ENCODE measurements around the gene IKZF4.
"Not testable (repeated sequence)": the region's sequence is repeated elsewhere in the genome, so short reads cannot be mapped to it uniquely, and the experiment has no call there.

Gene IKZF4

GRCh38 chr12:56040963-56041551 is 20.2 kb downstream of the IKZF4 start:
- Histone ChIP-seq H3K27ac (ENCODE audit: low read depth, low read length) (peak overlapping the region; percentile 43; the same call in 1 of the 2 replicates), H3K36me3 (ENCODE audit: control insufficient read depth, insufficient read depth, low read length) (peaks cover 39% of the 10 kb centered on the region), H3K4me3 (ENCODE audit: low read depth, low read length) (peak overlapping the region; percentile 56), H3K9me3 (ENCODE audit: control insufficient read depth, insufficient read depth, low read depth, low read length) (no peaks in the 10 kb centered on the region), H3K27me3 (ENCODE audit: control insufficient read depth, insufficient read depth, low read length) (no peaks in the 10 kb centered on the region), H3K4me1 (ENCODE audit: control insufficient read depth, insufficient read depth, low read length) (peaks cover 8% of the 10 kb centered on the region), H3K9ac (ENCODE audit: low read length) (peak overlapping the region; percentile 54)

- peaks cover 34% of the 10 kb centered on the region for H3K36me3 ChIP-seq (ENCODE audit: control insufficient read depth, insufficient read depth, low read length)
These were observed 20.9 kb downstream of the IKZF4 start, which contains the start of gene RPS26 for GRCh38 chr12:56041552-56042429. TSS of gene RPS26 (plus strand) at chr12:56041918. CDS start at chr12:56042167, 249 bp downstream.

GRCh38 chr12:56042430-56042813 is 21.6 kb downstream of the IKZF4 start:
- peaks cover 13% of the 10 kb centered on the region for H3K4me1 ChIP-seq (ENCODE audit: control insufficient read depth, insufficient read depth, low read length)
- H3K27ac ChIP-seq (ENCODE audit: low read depth, low read length), result peak overlapping the region; percentile 99
- H3K36me3 ChIP-seq (ENCODE audit: control insufficient read depth, insufficient read depth, low read length), result peaks cover 34% of the 10 kb centered on the region
- H3K9ac ChIP-seq (ENCODE audit: low read length), result peak overlapping the region; percentile 99
- H3K4me3 ChIP-seq (ENCODE audit: low read depth, low read length), result peak overlapping the region; percentile 95
- not testable (repeated sequence) for H3K9me3 ChIP-seq (ENCODE audit: control insufficient read depth, insufficient read depth, low read depth, low read length); H3K27me3 ChIP-seq (ENCODE audit: control insufficient read depth, insufficient read depth, low read length)

More at GRCh38 chr12:56041552-56042429, 20.9 kb downstream of the IKZF4 start, which contains the start of gene RPS26:
- no peaks in the 10 kb centered on the region for H3K9me3 ChIP-seq (ENCODE audit: control insufficient read depth, insufficient read depth, low read depth, low read length)
- H3K4me3 ChIP-seq (ENCODE audit: low read depth, low read length), result peak within 1 kb of the TSS; percentile 95
- H3K4me1 ChIP-seq (ENCODE audit: control insufficient read depth, insufficient read depth, low read length), result peaks cover 13% of the 10 kb centered on the region
- no peaks in the 10 kb centered on the region for H3K27me3 ChIP-seq (ENCODE audit: control insufficient read depth, insufficient read depth, low read length)
- peak within 1 kb of the TSS; percentile 99 for H3K27ac ChIP-seq (ENCODE audit: low read depth, low read length)
- peak within 1 kb of the TSS; percentile 99 for H3K9ac ChIP-seq (ENCODE audit: low read length)

- peak overlapping the region; percentile 95 for H3K4me3 ChIP-seq (ENCODE audit: low read depth, low read length)
- peaks cover 13% of the 10 kb centered on the region for H3K4me1 ChIP-seq (ENCODE audit: control insufficient read depth, insufficient read depth, low read length)
These were observed 22.0 kb downstream of the IKZF4 start for GRCh38 chr12:56042843-56043242.

GRCh38 chr12:56046027-56046780 is 25.4 kb downstream of the IKZF4 start:
- Histone ChIP-seq H3K9me3 (ENCODE audit: control insufficient read depth, insufficient read depth, low read depth, low read length) (no peaks in the 10 kb centered on the region), H3K9ac (ENCODE audit: low read length) (no peak overlapping the region), H3K36me3 (ENCODE audit: control insufficient read depth, insufficient read depth, low read length) (peaks cover 34% of the 10 kb centered on the region), H3K4me3 (ENCODE audit: low read depth, low read length) (no peak overlapping the region), H3K4me1 (ENCODE audit: control insufficient read depth, insufficient read depth, low read length) (peaks cover 9% of the 10 kb centered on the region), H3K27ac (ENCODE audit: low read depth, low read length) (no peak overlapping the region), H3K27me3 (ENCODE audit: control insufficient read depth, insufficient read depth, low read length) (no peaks in the 10 kb centered on the region)

More at GRCh38 chr12:56042843-56043242, 22.0 kb downstream of the IKZF4 start:
- H3K27me3 ChIP-seq (ENCODE audit: control insufficient read depth, insufficient read depth, low read length), result no peaks in the 10 kb centered on the region
- H3K9ac ChIP-seq (ENCODE audit: low read length), result peak overlapping the region; percentile 99
- H3K27ac ChIP-seq (ENCODE audit: low read depth, low read length), result peak overlapping the region; percentile 99
- H3K36me3 ChIP-seq (ENCODE audit: control insufficient read depth, insufficient read depth, low read length), result peaks cover 34% of the 10 kb centered on the region
- H3K9me3 ChIP-seq (ENCODE audit: control insufficient read depth, insufficient read depth, low read depth, low read length), result no peaks in the 10 kb centered on the region

GRCh38 chr12:56053407-56053893 is 32.6 kb downstream of the IKZF4 start:
- Histone ChIP-seq H3K27ac (ENCODE audit: low read depth, low read length) (no peak overlapping the region), H3K4me1 (ENCODE audit: control insufficient read depth, insufficient read depth, low read length) (no peaks in the 10 kb centered on the region), H3K27me3 (ENCODE audit: control insufficient read depth, insufficient read depth, low read length) (no peaks in the 10 kb centered on the region), H3K9me3 (ENCODE audit: control insufficient read depth, insufficient read depth, low read depth, low read length) (no peaks in the 10 kb centered on the region), H3K4me3 (ENCODE audit: low read depth, low read length) (no peak overlapping the region), H3K9ac (ENCODE audit: low read length) (no peak overlapping the region), H3K36me3 (ENCODE audit: control insufficient read depth, insufficient read depth, low read length) (no peaks in the 10 kb centered on the region)

GRCh38 chr12:56059964-56060363 is 39.1 kb downstream of the IKZF4 start:
- not testable (repeated sequence) for H3K4me3 ChIP-seq (ENCODE audit: low read depth, low read length); H3K4me1 ChIP-seq (ENCODE audit: control insufficient read depth, insufficient read depth, low read length); H3K27me3 ChIP-seq (ENCODE audit: control insufficient read depth, insufficient read depth, low read length); H3K36me3 ChIP-seq (ENCODE audit: control insufficient read depth, insufficient read depth, low read length); H3K9ac ChIP-seq (ENCODE audit: low read length); H3K27ac ChIP-seq (ENCODE audit: low read depth, low read length); H3K9me3 ChIP-seq (ENCODE audit: control insufficient read depth, insufficient read depth, low read depth, low read length)

- H3K4me1 ChIP-seq (ENCODE audit: control insufficient read depth, insufficient read depth, low read length), result no peaks in the 10 kb centered on the region
- no peak overlapping the region for H3K27ac ChIP-seq (ENCODE audit: low read depth, low read length)
- H3K36me3 ChIP-seq (ENCODE audit: control insufficient read depth, insufficient read depth, low read length), result no peaks in the 10 kb centered on the region
- no peak overlapping the region for H3K9ac ChIP-seq (ENCODE audit: low read length)
- no peaks in the 10 kb centered on the region for H3K27me3 ChIP-seq (ENCODE audit: control insufficient read depth, insufficient read depth, low read length)
- H3K4me3 ChIP-seq (ENCODE audit: low read depth, low read length), result no peak overlapping the region
- no peaks in the 10 kb centered on the region for H3K9me3 ChIP-seq (ENCODE audit: control insufficient read depth, insufficient read depth, low read depth, low read length)
These were observed 41.1 kb downstream of the IKZF4 start for GRCh38 chr12:56061982-56062381.

GRCh38 chr12:56062996-56063395 is 42.2 kb downstream of the IKZF4 start:
- Histone ChIP-seq H3K4me1 (ENCODE audit: control insufficient read depth, insufficient read depth, low read length) (no peaks in the 10 kb centered on the region), H3K36me3 (ENCODE audit: control insufficient read depth, insufficient read depth, low read length) (no peaks in the 10 kb centered on the region), H3K9me3 (ENCODE audit: control insufficient read depth, insufficient read depth, low read depth, low read length) (no peaks in the 10 kb centered on the region), H3K27ac (ENCODE audit: low read depth, low read length) (no peak overlapping the region), H3K27me3 (ENCODE audit: control insufficient read depth, insufficient read depth, low read length) (no peaks in the 10 kb centered on the region), H3K9ac (ENCODE audit: low read length) (no peak overlapping the region), H3K4me3 (ENCODE audit: low read depth, low read length) (no peak overlapping the region)

GRCh38 chr12:56071648-56072047 is 50.8 kb downstream of the IKZF4 start:
- Histone ChIP-seq H3K27ac (ENCODE audit: low read depth, low read length) (no peak overlapping the region), H3K4me3 (ENCODE audit: low read depth, low read length) (no peak overlapping the region), H3K9me3 (ENCODE audit: control insufficient read depth, insufficient read depth, low read depth, low read length) (no peaks in the 10 kb centered on the region; the same call in 1 of the 2 replicates), H3K9ac (ENCODE audit: low read length) (no peak overlapping the region), H3K27me3 (ENCODE audit: control insufficient read depth, insufficient read depth, low read length) (no peaks in the 10 kb centered on the region), H3K4me1 (ENCODE audit: control insufficient read depth, insufficient read depth, low read length) (no peaks in the 10 kb centered on the region), H3K36me3 (ENCODE audit: control insufficient read depth, insufficient read depth, low read length) (no peaks in the 10 kb centered on the region)

All from HUES6 (cell line).